Fibroblast of mammary gland (primary cell): Measurements from ENCODE around the gene GATAD2B.

Source experiments
- DNase-seq: peaks from one replicate; pipeline ENCODE4 v3.0.0-alpha.2; 2010; ENCODE audit warnings: low read depth
- H3K4me3 ChIP-seq: 2 replicates; pipeline ENCODE4 v1.5.1; 2011; ENCODE audit warnings: low read depth, mild to moderate bottlenecking, low read length, moderate library complexity; ENCODE audit not compliant: control insufficient read depth
- TF ChIP-seq, protein P1 (sequence below): conservative IDR thresholded peaks from 2 replicates; pipeline ENCODE4 v1.5.1; 2011; ENCODE audit warnings: low read depth, low read length, inconsistent platforms; ENCODE audit not compliant: control insufficient read depth, insufficient read depth

The GATAD2B gene

DNA sequence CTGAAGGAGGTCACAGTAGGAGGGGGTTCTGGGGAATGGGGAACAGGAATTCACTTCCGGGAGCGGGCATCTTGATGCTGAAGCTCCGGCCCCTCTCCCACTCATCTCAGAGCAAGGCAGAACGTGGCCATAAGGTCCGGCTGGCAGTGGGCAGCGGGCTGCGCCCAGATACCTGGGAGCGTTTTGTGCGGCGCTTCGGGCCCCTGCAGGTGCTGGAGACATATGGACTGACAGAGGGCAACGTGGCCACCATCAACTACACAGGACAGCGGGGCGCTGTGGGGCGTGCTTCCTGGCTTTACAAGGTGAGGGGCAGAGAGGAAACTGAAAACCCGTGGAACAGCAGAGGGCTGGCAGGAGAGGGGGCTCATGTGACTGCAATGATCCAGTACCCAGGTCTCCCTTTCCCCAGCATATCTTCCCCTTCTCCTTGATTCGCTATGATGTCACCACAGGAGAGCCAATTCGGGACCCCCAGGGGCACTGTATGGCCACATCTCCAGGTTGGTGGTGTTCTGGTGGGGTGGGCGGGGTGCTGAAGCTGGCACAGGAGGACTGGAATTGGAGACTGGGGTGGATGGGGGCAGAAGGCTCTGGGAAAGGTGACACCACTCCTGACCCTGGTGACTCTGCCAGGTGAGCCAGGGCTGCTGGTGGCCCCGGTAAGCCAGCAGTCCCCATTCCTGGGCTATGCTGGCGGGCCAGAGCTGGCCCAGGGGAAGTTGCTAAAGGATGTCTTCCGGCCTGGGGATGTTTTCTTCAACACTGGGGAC lies 144.5 kb downstream of the GATAD2B start:
- TF ChIP-seq, protein P1, sequence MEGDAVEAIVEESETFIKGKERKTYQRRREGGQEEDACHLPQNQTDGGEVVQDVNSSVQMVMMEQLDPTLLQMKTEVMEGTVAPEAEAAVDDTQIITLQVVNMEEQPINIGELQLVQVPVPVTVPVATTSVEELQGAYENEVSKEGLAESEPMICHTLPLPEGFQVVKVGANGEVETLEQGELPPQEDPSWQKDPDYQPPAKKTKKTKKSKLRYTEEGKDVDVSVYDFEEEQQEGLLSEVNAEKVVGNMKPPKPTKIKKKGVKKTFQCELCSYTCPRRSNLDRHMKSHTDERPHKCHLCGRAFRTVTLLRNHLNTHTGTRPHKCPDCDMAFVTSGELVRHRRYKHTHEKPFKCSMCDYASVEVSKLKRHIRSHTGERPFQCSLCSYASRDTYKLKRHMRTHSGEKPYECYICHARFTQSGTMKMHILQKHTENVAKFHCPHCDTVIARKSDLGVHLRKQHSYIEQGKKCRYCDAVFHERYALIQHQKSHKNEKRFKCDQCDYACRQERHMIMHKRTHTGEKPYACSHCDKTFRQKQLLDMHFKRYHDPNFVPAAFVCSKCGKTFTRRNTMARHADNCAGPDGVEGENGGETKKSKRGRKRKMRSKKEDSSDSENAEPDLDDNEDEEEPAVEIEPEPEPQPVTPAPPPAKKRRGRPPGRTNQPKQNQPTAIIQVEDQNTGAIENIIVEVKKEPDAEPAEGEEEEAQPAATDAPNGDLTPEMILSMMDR = no peak
- H3K4me3 ChIP-seq = no peak overlapping the region
- no peak for DNase-seq

DNA sequence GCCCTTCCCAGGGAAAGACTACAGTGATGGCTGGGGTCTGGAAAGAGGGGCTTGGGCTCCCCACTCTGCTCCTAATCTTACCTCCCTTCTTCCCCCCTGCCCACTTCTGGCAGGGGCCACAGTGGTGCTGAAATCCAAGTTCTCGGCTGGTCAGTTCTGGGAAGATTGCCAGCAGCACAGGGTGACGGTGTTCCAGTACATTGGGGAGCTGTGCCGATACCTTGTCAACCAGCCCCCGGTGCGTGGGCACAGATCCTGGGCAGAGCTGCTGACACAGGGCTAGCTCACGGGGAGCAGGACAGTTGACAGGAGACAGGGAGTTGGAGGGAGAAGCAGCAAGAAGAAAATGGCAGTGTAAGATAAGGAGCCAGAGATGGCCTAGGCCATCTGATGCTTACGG lies 145.1 kb downstream of the GATAD2B start:
- TF ChIP-seq, protein P1 = no peak
- DNase-seq = peak; percentile 49
- H3K4me3 ChIP-seq = no peak overlapping the region

DNA sequence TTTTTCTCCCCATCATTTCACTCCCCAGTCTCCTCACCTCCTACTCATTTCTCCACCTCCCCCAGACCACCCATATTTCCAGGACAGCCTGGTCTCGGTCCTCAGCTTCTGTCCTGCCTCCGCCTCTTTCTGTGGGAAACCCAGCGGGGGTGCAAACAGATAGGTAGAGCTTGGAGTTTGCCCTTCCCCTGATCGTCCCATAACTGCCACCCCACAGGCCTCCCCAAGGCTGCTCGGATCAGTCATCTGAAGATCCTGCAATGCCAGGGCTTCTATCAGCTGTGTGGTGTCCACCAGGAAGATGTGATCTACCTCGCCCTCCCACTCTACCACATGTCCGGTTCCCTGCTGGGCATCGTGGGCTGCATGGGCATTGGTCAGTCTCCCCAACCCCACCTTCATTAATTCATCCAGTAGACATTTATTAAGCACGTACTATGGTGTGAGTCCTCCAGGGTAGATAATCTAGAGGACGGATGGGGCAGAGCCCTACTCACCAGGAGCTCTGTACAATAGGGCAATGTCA lies 145.9 kb downstream of the GATAD2B start:
- TF ChIP-seq, protein P1 = no peak
- DNase-seq = no peak
- no peak overlapping the region for H3K4me3 ChIP-seq

DNA sequence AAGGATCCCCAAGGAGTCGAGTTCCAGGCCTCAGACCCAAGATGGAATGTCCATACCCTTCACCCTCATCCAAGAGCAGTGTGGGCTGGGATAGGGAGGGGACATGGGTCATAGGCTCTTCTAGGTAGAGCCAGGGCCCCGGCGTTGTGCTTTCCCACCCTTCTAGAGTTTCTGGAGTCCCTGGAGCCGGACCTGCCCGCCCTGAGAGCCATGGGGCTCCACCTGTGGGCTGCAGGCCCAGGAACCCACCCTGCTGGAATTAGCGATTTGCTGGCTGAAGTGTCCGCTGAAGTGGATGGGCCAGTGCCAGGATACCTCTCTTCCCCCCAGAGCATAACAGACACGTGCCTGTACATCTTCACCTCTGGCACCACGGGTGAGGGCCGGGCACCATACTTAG lies 146.4 kb downstream of the GATAD2B start:
- no peak for DNase-seq
- TF ChIP-seq, protein P1 = no peak
- peak overlapping the region; percentile 65 for H3K4me3 ChIP-seq

DNA sequence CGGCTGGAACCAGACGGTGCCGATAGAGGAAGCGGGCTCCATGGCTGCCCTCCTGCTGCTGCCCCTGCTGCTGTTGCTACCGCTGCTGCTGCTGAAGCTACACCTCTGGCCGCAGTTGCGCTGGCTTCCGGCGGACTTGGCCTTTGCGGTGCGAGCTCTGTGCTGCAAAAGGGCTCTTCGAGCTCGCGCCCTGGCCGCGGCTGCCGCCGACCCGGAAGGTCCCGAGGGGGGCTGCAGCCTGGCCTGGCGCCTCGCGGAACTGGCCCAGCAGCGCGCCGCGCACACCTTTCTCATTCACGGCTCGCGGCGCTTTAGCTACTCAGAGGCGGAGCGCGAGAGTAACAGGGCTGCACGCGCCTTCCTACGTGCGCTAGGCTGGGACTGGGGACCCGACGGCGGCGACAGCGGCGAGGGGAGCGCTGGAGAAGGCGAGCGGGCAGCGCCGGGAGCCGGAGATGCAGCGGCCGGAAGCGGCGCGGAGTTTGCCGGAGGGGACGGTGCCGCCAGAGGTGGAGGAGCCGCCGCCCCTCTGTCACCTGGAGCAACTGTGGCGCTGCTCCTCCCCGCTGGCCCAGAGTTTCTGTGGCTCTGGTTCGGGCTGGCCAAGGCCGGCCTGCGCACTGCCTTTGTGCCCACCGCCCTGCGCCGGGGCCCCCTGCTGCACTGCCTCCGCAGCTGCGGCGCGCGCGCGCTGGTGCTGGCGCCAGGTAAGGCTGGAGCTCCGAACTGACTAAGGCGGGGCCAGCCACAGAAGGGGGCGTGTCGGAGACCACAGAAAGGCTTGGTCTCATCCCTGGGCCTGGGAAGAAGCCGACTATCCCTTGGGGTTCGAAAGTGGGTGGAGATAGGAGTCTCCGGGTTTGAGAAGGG lies 147.1 kb downstream of the GATAD2B start:
- TF ChIP-seq, protein P1 = no peak

DNA sequence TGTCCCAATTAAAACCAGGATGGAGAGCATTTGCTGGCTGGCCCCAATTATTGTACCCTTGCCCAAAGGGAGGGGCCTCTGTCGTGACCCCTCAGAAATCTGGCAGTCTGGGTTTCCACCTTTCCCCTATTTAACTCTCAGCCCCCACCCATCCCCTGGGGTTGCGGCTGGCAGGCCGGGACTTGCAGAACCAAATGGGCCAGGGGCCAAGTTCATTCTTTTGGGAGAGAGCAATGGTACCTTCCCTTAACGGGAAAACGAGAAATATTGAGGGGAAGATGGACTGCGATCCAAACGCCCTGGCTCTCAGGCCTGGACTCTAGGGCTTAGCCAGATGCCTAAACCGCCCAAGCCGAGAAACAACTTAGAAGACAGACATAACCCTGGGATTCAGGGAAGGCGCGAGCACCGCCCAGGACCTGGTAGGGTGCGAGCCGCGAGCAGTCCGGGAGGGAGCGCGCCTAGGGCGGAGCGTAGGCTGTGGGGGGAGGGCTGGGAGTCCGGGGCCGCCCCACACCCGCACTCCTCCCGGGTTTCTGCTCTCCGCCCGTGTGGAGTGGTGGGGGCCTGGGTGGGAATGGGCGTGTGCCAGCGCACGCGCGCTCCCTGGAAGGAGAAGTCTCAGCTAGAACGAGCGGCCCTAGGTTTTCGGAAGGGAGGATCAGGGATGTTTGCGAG lies 147.9 kb downstream of the GATAD2B start, which contains the start of gene SLC27A3:
TSS of gene SLC27A3 (plus strand) at position 628 of the 678 bp plus-strand sequence. CDS start 91 bp downstream, outside the sequence.
- TF ChIP-seq, protein P1 = no peak
- peak; percentile 64 for DNase-seq
- H3K4me3 ChIP-seq = peak within 1 kb of the TSS; percentile 65

More for the DNA sequence above, 147.1 kb downstream of the GATAD2B start:
- H3K4me3 ChIP-seq = peak overlapping the region; percentile 65
- peak; percentile 58 for DNase-seq
